GM18909 (cell line): Measurements from ENCODE around the gene PCDHB12.
"Not testable (repeated sequence)": the region's sequence is repeated elsewhere in the genome, so short reads cannot be mapped to it uniquely, and the experiment has no call there.

ENCODE experiments used
- ATAC-seq: cut with Tn5 transposase; IDR thresholded peaks from one replicate; pipeline ENCODE4 v1.9.1; 2021; ENCODE audit warnings: mild to moderate bottlenecking; ENCODE audit not compliant: unreplicated experiment, poor library complexity

The PCDHB12 gene

DNA sequence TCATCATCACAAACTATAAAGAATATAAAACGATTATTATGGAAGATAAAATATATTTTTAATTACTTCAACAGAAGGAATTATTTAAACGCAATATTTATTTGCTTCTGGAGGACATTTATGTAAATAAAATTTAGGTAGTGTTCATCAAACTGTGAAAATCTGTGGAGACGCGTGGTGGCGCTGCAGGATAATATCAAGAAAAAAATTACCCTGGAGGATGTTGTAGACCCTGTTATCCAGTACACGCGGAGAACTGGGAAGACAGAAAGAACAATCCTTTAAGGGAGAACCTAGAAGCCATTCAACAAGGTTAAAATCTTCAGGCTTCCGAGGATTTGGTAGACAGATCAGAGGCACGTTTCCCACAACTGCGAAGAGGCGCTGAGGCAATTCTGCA, at the start of gene PCDHB12:
PCDHB12 (plus strand) TSS at position 242 of the 400 bp plus-strand sequence. CDS start 189 bp downstream, outside the sequence.
- no peak for ATAC-seq

DNA sequence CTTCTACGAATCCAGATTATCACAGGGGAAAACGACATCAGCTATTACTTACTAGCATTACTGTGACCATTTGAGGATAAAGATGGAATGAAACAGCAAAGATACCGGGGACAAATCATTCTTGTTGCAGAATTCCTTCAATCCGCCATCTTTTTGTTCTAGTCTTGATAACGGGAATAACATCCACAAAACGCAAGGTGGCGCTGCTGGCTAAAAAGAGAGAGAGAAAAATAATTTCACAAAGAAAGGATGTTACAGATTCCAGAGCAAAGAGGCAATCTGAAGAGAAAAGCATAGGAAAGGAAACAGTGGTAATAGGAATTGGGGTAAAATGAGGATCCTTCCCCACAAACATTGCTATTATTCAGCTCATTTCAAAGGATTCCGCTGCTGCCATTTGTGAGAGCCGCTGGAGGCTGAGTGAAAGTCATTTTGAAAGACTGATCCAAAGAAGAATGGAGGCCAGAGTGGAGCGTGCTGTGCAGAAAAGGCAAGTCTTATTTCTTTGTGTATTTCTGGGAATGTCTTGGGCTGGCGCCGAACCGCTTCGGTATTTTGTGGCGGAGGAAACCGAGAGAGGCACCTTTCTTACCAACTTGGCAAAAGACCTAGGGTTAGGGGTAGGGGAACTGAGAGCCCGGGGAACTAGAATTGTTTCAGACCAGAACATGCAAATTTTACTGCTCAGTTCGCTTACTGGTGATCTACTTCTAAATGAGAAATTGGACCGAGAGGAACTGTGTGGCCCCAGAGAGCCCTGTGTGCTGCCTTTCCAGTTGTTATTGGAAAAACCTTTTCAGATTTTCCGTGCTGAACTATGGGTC, 35.9 kb upstream of the PCDHB12 start, which contains the start of gene PCDHB7:
PCDHB7 (plus strand) TSS at position 264 of the 824 bp plus-strand sequence; CDS start at position 456, 192 bp downstream.
- no peak for ATAC-seq

- not testable (repeated sequence) for ATAC-seq
Measured at GRCh38 chr5:141174291-141175104, 34.0 kb upstream of the PCDHB12 start.

- ATAC-seq, result no peak
Measured at GRCh38 chr5:141175933-141176332, 32.6 kb upstream of the PCDHB12 start.

- ATAC-seq, result not testable (repeated sequence)
Measured at GRCh38 chr5:141177577-141178191, 30.8 kb upstream of the PCDHB12 start, which contains the start of gene PCDHB8. Gene PCDHB8, plus strand, starts transcription at chr5:141177790. Its CDS starts 245 bp downstream, at chr5:141178035.

GRCh38 chr5:141179371-141179770, 29.1 kb upstream of the PCDHB12 start:
- not testable (repeated sequence) for ATAC-seq

GRCh38 chr5:141179876-141180275, 28.6 kb upstream of the PCDHB12 start:
- ATAC-seq, result not testable (repeated sequence)

GRCh38 chr5:141180313-141180712, 28.2 kb upstream of the PCDHB12 start:
- ATAC-seq, result no peak

GRCh38 chr5:141182248-141182647, 26.3 kb upstream of the PCDHB12 start, which contains the start of gene PCDHB16:
Gene PCDHB16, plus strand, starts transcription at chr5:141182387. Its CDS starts 173 bp downstream, at chr5:141182560.
- ATAC-seq, result no peak

- not testable (repeated sequence) for ATAC-seq
Measured at GRCh38 chr5:141184117-141184855, 24.2 kb upstream of the PCDHB12 start.

GRCh38 chr5:141186897-141187512, 21.5 kb upstream of the PCDHB12 start, which contains the start of gene PCDHB9:
Gene PCDHB9, plus strand, starts transcription at chr5:141187161. Its CDS starts 158 bp downstream, at chr5:141187319.
- no peak for ATAC-seq

DNA sequence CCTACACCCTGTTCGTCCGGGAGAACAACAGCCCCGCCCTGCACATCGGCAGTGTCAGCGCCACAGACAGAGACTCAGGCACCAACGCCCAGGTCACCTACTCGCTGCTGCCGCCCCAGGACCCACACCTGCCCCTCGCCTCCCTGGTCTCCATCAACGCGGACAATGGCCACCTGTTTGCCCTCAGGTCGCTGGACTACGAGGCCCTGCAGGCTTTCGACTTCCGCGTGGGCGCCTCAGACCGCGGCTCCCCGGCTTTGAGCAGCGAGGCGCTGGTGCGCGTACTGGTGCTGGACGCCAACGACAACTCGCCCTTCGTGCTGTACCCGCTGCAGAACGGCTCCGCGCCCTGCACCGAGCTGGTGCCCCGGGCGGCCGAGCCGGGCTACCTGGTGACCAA, 19.8 kb upstream of the PCDHB12 start:
- not testable (repeated sequence) for ATAC-seq

GRCh38 chr5:141189131-141189530, 19.4 kb upstream of the PCDHB12 start:
- not testable (repeated sequence) for ATAC-seq

DNA sequence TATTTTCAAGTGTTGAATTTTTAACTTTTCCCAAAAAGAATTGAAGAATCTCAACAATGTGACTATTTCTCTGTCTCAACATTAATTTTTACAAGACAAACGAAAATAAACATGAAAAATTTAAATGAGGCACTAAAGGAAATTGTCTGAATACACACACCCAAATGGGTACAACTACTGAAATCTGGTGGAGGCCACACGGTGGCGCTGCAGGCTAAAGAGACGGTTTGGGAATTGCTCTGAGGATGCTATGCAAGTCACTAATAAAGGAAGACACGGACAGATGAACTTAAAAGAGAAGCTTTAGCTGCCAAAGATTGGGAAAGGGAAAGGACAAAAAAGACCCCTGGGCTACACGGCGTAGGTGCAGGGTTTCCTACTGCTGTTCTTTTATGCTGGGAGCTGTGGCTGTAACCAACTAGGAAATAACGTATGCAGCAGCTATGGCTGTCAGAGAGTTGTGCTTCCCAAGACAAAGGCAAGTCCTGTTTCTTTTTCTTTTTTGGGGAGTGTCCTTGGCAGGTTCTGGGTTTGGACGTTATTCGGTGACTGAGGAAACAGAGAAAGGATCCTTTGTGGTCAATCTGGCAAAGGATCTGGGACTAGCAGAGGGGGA, 16.3 kb upstream of the PCDHB12 start, which contains the start of gene PCDHB10:
PCDHB10 (plus strand) TSS at position 244 of the 616 bp plus-strand sequence; CDS start at position 444, 200 bp downstream.
- ATAC-seq, result no peak

GRCh38 chr5:141194332-141194731, 14.2 kb upstream of the PCDHB12 start:
- ATAC-seq, result not testable (repeated sequence)

DNA sequence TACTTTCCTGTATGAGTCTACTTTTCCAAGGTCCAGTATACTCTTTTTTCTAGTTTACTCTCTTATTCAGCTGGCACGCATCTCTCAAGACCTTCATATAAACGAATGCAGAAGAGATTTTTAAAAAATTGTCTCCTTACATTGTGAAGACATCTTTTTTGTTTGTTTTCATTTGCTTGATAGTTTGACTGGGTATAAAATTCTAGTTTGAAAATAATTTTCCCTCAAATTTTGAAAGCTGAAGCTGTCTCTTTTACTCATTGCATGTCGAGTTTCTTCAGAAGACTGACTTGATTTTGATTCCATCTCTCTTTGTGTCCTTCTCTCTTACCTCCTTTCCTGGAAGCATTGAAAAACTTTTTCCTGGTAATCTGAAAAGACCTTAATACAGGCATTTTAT, 12.2 kb upstream of the PCDHB12 start:
- no peak for ATAC-seq

- ATAC-seq, result no peak
Measured at GRCh38 chr5:141199359-141200235, 8.9 kb upstream of the PCDHB12 start, which contains the start of gene PCDHB11. Gene PCDHB11, plus strand, starts transcription at chr5:141199627. Its CDS starts 148 bp downstream, at chr5:141199775.
